ENCODE results near the gene S1PR4.

S1PR4 gene

GRCh38 chr19:3157096-3157845 is 21.3 kb upstream of the S1PR4 start:
- CTCF ChIA-PET = interaction anchor here (0.5 kb wide), 1 partner anchor 189 kb away, joined by 3 read pairs; no protein-coding TSS in a partner anchor
- peak overlapping the region; percentile 96 for H3K27ac ChIP-seq
- POLR2A ChIA-PET (ENCODE audit: low non-redundant PET) = no interaction called here
- DNase-seq (ENCODE audit: low spot score) = no peak
- TF ChIP-seq CTCF (conservative IDR thresholded peaks at IDR 0.05; ENCODE audit: low read depth) = no peak

GRCh38 chr19:3159565-3159964 is 19.0 kb upstream of the S1PR4 start:
- no peak overlapping the region for H3K27ac ChIP-seq
- POLR2A ChIA-PET (ENCODE audit: low non-redundant PET) = no interaction called here
- CTCF ChIA-PET = interaction anchor here (0.6 kb wide), 1 partner anchor 580 kb away, joined by 3 read pairs; no protein-coding TSS in a partner anchor
- no peak for DNase-seq (ENCODE audit: low spot score)
- no peak for TF ChIP-seq CTCF (conservative IDR thresholded peaks at IDR 0.05; ENCODE audit: low read depth)

GRCh38 chr19:3160219-3160618 is 18.4 kb upstream of the S1PR4 start:
- DNase-seq (ENCODE audit: low spot score) = no peak
- H3K27ac ChIP-seq = peak overlapping the region; percentile 36; the same call in 1 of the 2 replicates
- ChIA-PET CTCF (interaction anchor here (0.6 kb wide), 1 partner anchor 581 kb away, joined by 3 read pairs; no protein-coding TSS in a partner anchor), POLR2A (ENCODE audit: low non-redundant PET) (no interaction called here)
- no peak for TF ChIP-seq CTCF (conservative IDR thresholded peaks at IDR 0.05; ENCODE audit: low read depth)

- no peak for TF ChIP-seq CTCF (conservative IDR thresholded peaks at IDR 0.05; ENCODE audit: low read depth)
- H3K27ac ChIP-seq = peak overlapping the region; percentile 60
- DNase-seq (ENCODE audit: low spot score) = peak; percentile 69
- ChIA-PET CTCF (interaction anchor here (0.6 to 2.3 kb wide), 5 partner anchors 9 to 161 kb away, joined by 3 to 8 read pairs (median 3); no protein-coding TSS in a partner anchor), POLR2A (ENCODE audit: low non-redundant PET) (interaction anchor here (0.5 kb wide), 1 partner anchor 201 kb away, joined by 3 read pairs; no protein-coding TSS in a partner anchor)
Observed at GRCh38 chr19:3161453-3161852, 17.1 kb upstream of the S1PR4 start.

GRCh38 chr19:3162418-3163229 is 15.9 kb upstream of the S1PR4 start:
- no peak for TF ChIP-seq CTCF (conservative IDR thresholded peaks at IDR 0.05; ENCODE audit: low read depth)
- POLR2A ChIA-PET (ENCODE audit: low non-redundant PET) = no interaction called here
- CTCF ChIA-PET = interaction anchor here (1.1 to 2.7 kb wide), 4 partner anchors 10 to 33 kb away, joined by 3 to 13 read pairs (median 6); no protein-coding TSS in a partner anchor
- H3K27ac ChIP-seq = peak overlapping the region; percentile 60
- peak; percentile 79 for DNase-seq (ENCODE audit: low spot score)

GRCh38 chr19:3163230-3163886 is 15.2 kb upstream of the S1PR4 start:
- CTCF ChIA-PET = interaction anchor here (0.6 to 2.7 kb wide), 2 partner anchors 34 to 210 kb away, joined by 3 to 13 read pairs; no protein-coding TSS in a partner anchor
- TF ChIP-seq CTCF (conservative IDR thresholded peaks at IDR 0.05; ENCODE audit: low read depth) = peak; percentile 94
- H3K27ac ChIP-seq = peak overlapping the region; percentile 60
- POLR2A ChIA-PET (ENCODE audit: low non-redundant PET) = no interaction called here
- peak; percentile 79 for DNase-seq (ENCODE audit: low spot score)
